HCT116 (cell line): ENCODE data around the gene IL26. TPM values are rescaled to one million over a fixed set of nuclear protein-coding genes. Genes with fewer than 3 reads are reported as not detected.

Experiments
- ATAC-seq: fragments of 200-7000 bp; cut with Tn5 transposase; 2 replicates; pipeline ENCODE4 v1.9.1; 2020; ENCODE audit warnings: mild to moderate bottlenecking, moderate library complexity
- BruUV-seq: library from RNA; stranded (reverse); fragments of 400-500 nt; replicated peaks from 2 replicates; lab custom pipeline; 2021; lab: Mats Ljungman, UMichigan
- CTCF ChIA-PET: fragments of 300-600 bp; sonication (Branson Sonifier 250); formaldehyde crosslinking; loops from one replicate; lab custom pipeline; 2021; ENCODE audit warnings: antibody characterized with exemption; lab: Charles Lee
- POLR2A ChIA-PET: fragments of 300-600, 350-600 bp; sonication (Branson Sonifier 250); formaldehyde crosslinking; loops from one replicate; lab custom pipeline; 2021; ENCODE audit warnings: antibody characterized with exemption; lab: Charles Lee
- RAD21 ChIA-PET, 2 experiments: fragments of 300-600 bp; sonication (Branson Sonifier 250); formaldehyde crosslinking; loops; one replicate each; lab custom pipeline; 2023; ENCODE audit warnings: low total read pairs in 2 of 2; ENCODE audit not compliant: uncharacterized antibody in 2 of 2, unreplicated experiment in 2 of 2, low non-redundant PET in 1 of 2; lab: Charles Lee
- DNase-seq: peaks from one replicate; pipeline ENCODE4 v3.0.0-alpha.2; 2010; ENCODE audit warnings: low read depth, low spot score
- H2AFZ ChIP-seq: fragments of 200-600 bp; shearing (Covaris generic), sonication (generic); 2 replicates; pipeline ENCODE4 v1.6.1; 2017; ENCODE audit warnings: low read depth, mixed run types, mixed read lengths, antibody characterized with exemption, low read length; ENCODE audit not compliant: poor library complexity, severe bottlenecking
- H3K27ac ChIP-seq: 2 replicates; pipeline ENCODE4 v1.5.1; 2012; ENCODE audit warnings: low read depth, low read length
- H3K27me3 ChIP-seq: fragments of 200-600 bp; sonication (generic); 2 replicates; pipeline ENCODE4 v1.6.1; 2016; ENCODE audit warnings: mixed run types, low read length, mixed read lengths; ENCODE audit not compliant: insufficient read depth
- H3K36me3 ChIP-seq, 2 experiments: fragments of 200-500 bp in 1 of 2; fragments of 200-600 bp in 1 of 2; sonication (Bioruptor generic) in 1 of 2; sonication (generic) in 1 of 2; 2 replicates each; pipeline versions ENCODE4 v1.5.1 to v1.6.1; 2014 to 2016; ENCODE audit warnings: low read length in 2 of 2, inconsistent platforms in 1 of 2, mixed read lengths in 1 of 2, mixed run types in 1 of 2; ENCODE audit not compliant: insufficient read depth in 2 of 2, control insufficient read depth in 1 of 2
- H3K4me1 ChIP-seq, 2 experiments: fragments of 200-600 bp in 1 of 2; sonication (generic) in 1 of 2; 2 replicates each; pipeline versions ENCODE4 v1.5.1 to v1.6.1; 2012 to 2017; ENCODE audit warnings: low read length in 2 of 2, inconsistent platforms in 1 of 2, mild to moderate bottlenecking in 1 of 2, mixed read lengths in 1 of 2, mixed run types in 1 of 2, moderate library complexity in 1 of 2; ENCODE audit not compliant: insufficient read depth in 2 of 2, control insufficient read depth in 1 of 2
- H3K4me2 ChIP-seq: fragments of 200-600 bp; sonication (generic); 2 replicates; pipeline ENCODE4 v1.6.1; 2017; ENCODE audit warnings: mixed run types, low read length, mixed read lengths
- H3K4me3 ChIP-seq, 2 experiments: fragments of 200-600 bp in 1 of 2; sonication (generic) in 1 of 2; replicated peaks in 1 of 2; 2 replicates each; pipeline ENCODE4 v1.5.1; 2011 to 2016; ENCODE audit warnings: low read length in 2 of 2, control low read depth in 1 of 2, low read depth in 1 of 2, mild to moderate bottlenecking in 1 of 2, mixed read lengths in 1 of 2, mixed run types in 1 of 2
- H3K79me2 ChIP-seq: fragments of 200-600 bp; sonication (generic); 2 replicates; pipeline ENCODE4 v1.6.1; 2017; ENCODE audit warnings: mild to moderate bottlenecking, mixed run types, low read length, moderate library complexity, mixed read lengths; ENCODE audit not compliant: insufficient read depth
- H3K9ac ChIP-seq: fragments of 200-600 bp; sonication (generic); 2 replicates; pipeline ENCODE4 v1.6.1; 2016; ENCODE audit warnings: low read length, mixed read lengths
- H3K9me2 ChIP-seq: fragments of 200-600 bp; sonication (generic), shearing (Covaris generic); 2 replicates; pipeline ENCODE4 v1.6.1; 2017; ENCODE audit warnings: mixed run types, mild to moderate bottlenecking, moderate library complexity; ENCODE audit not compliant: insufficient read depth
- H3K9me3 ChIP-seq, 2 experiments: fragments of 200-500 bp in 1 of 2; fragments of 200-600 bp in 1 of 2; sonication (Bioruptor generic) in 1 of 2; sonication (generic) in 1 of 2; 2 replicates each; pipeline ENCODE4 v1.6.1; 2014 to 2017; ENCODE audit warnings: low read length in 2 of 2, mixed read lengths in 2 of 2, inconsistent platforms in 1 of 2, low read depth in 1 of 2, mild to moderate bottlenecking in 1 of 2, mixed run types in 1 of 2, moderate library complexity in 1 of 2; ENCODE audit not compliant: control insufficient read depth in 1 of 2, insufficient read depth in 1 of 2
- H4K20me1 ChIP-seq: fragments of 200-600 bp; sonication (generic), shearing (Covaris generic); 2 replicates; pipeline ENCODE4 v1.6.1; 2017; ENCODE audit warnings: mixed run types, mild to moderate bottlenecking, moderate library complexity; ENCODE audit not compliant: insufficient read depth
- CEBPB ChIP-seq: IDR thresholded peaks from 2 replicates; pipeline ENCODE4 v1.6.1; 2012; ENCODE audit warnings: low read depth
- CTCF ChIP-seq, 3 experiments: fragments of 200-600 bp in 1 of 3; sonication (generic) in 1 of 3; IDR thresholded peaks in 2 of 3; conservative IDR thresholded peaks in 1 of 3; 2 replicates each; pipeline ENCODE4 v1.5.1; 2012 to 2017; ENCODE audit warnings: low read depth in 2 of 3, low read length in 2 of 3, antibody characterized with exemption in 1 of 3, borderline replicate concordance in 1 of 3, control low read depth in 1 of 3, mild to moderate bottlenecking in 1 of 3, mixed read lengths in 1 of 3, mixed run types in 1 of 3, moderate library complexity in 1 of 3; ENCODE audit not compliant: insufficient read depth in 1 of 3
- EGR1 ChIP-seq: IDR thresholded peaks from 2 replicates; pipeline ENCODE4 v1.6.1; 2012; ENCODE audit warnings: low read depth
- ELF1 ChIP-seq: IDR thresholded peaks from 2 replicates; pipeline ENCODE4 v1.6.1; 2012; ENCODE audit warnings: low read depth, borderline replicate concordance
- EZH2phosphoT487 ChIP-seq: fragments of 200-600 bp; IDR thresholded peaks from 2 replicates; pipeline ENCODE4 v1.6.1; 2018; ENCODE audit warnings: antibody characterized with exemption, borderline replicate concordance
- FOSL1 ChIP-seq: IDR thresholded peaks from 2 replicates; pipeline ENCODE4 v1.6.1; 2012; ENCODE audit warnings: low read depth
- MAX ChIP-seq: IDR thresholded peaks from 2 replicates; pipeline ENCODE4 v1.6.1; 2012
- POLR2A ChIP-seq: IDR thresholded peaks from 2 replicates; pipeline ENCODE4 v1.7.0; 2011; ENCODE audit warnings: borderline replicate concordance; ENCODE audit not compliant: insufficient read depth, insufficient read length; ENCODE audit errors: extremely low read depth
- RAD21 ChIP-seq: IDR thresholded peaks from 2 replicates; pipeline ENCODE4 v1.6.1; 2012; ENCODE audit warnings: low read depth, mild to moderate bottlenecking
- REST ChIP-seq: IDR thresholded peaks from 2 replicates; pipeline ENCODE4 v1.6.1; 2012; ENCODE audit warnings: low read depth
- SIN3A ChIP-seq: IDR thresholded peaks from 2 replicates; pipeline ENCODE4 v1.6.1; 2012; ENCODE audit warnings: low read depth
- YY1 ChIP-seq: IDR thresholded peaks from 2 replicates; pipeline ENCODE4 v1.6.1; 2011; ENCODE audit warnings: low read length, low read depth, moderate library complexity, mild to moderate bottlenecking; ENCODE audit not compliant: insufficient replicate concordance; ENCODE audit errors: extremely low read depth
- intact Hi-C: fragments of 100-400 bp; cut with micrococcal nuclease; formaldehyde crosslinking; loops from 2 replicates; pipeline ENCODE4 v1.10.0; 2022
- total RNA-seq: library from RNA; stranded (reverse); gene quantifications from one replicate; pipeline ENCODE4 v1.2.1, GENCODE V29; 2021; ENCODE audit not compliant: unreplicated experiment

IL26 gene
- total RNA-seq, 1 experiment from 2014 or later = not detected

- Histone ChIP-seq H3K27me3 (no peaks in the 10 kb centered on the region), H3K9me2 (no peaks in the 10 kb centered on the region), H3K36me3 (no peaks in the 10 kb centered on the region), H3K4me1 (peaks cover 0 to 4% of the 10 kb centered on the region in 2 experiments; a peak in 1 of 4 replicates), H3K79me2 (no peaks in the 10 kb centered on the region), H3K27ac (no peak overlapping the region), H3K4me3 (no peak overlapping the region), H3K9me3 (no peaks in the 10 kb centered on the region), H4K20me1 (no peaks in the 10 kb centered on the region), H2AFZ (no peak overlapping the region), H3K4me2 (peak overlapping the region; percentile 28; the same call in 1 of the 2 replicates), H3K9ac (no peak overlapping the region)
- ChIA-PET POLR2A (no interaction called here), RAD21 (no interaction called here), CTCF (no interaction called here)
- ATAC-seq = no peak
- 0 out of 6 replicates have a peak, but pooled peaks of 1 of the 3 experiments have one; percentile 9 for TF ChIP-seq CTCF (IDR thresholded peaks at IDR 0.05 in 2 of 3, conservative IDR thresholded peaks at IDR 0.05 in 1 of 3; ENCODE audit: borderline replicate concordance in 1 of 3, insufficient read depth in 1 of 3, low read depth in 2 of 3, low read length in 2 of 3)
- no peak for TF ChIP-seq YY1
- no peak for TF ChIP-seq EZH2phosphoT487
- TF ChIP-seq EGR1 = no peak
- no peak for TF ChIP-seq ELF1
- peak; percentile 25; the same call in 1 of the 2 replicates for TF ChIP-seq RAD21
- no peak for TF ChIP-seq REST
- TF ChIP-seq FOSL1 = no peak
- no peak for TF ChIP-seq CEBPB
- TF ChIP-seq POLR2A = no peak
- TF ChIP-seq MAX = no peak
- TF ChIP-seq SIN3A = no peak
- no peak for DNase-seq
- intact Hi-C loops = no loop called here
- BruUV-seq = no TSS peak
Observed at GRCh38 chr12:68237078-68237477, 11.5 kb upstream of the IL26 start.
